GM19240 (cell line): ENCODE results near the gene CCNO.
A peak's percentile ranks its signal among the peaks of the same experiment; 100 is the strongest.

Experiments
- DNase-seq: peaks from one replicate; pipeline ENCODE4 v3.0.0; 2011; ENCODE audit warnings: low spot score; ENCODE audit not compliant: insufficient read length

Gene CCNO, protein sequence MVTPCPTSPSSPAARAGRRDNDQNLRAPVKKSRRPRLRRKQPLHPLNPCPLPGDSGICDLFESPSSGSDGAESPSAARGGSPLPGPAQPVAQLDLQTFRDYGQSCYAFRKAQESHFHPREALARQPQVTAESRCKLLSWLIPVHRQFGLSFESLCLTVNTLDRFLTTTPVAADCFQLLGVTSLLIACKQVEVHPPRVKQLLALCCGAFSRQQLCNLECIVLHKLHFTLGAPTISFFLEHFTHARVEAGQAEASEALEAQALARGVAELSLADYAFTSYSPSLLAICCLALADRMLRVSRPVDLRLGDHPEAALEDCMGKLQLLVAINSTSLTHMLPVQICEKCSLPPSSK

DNA sequence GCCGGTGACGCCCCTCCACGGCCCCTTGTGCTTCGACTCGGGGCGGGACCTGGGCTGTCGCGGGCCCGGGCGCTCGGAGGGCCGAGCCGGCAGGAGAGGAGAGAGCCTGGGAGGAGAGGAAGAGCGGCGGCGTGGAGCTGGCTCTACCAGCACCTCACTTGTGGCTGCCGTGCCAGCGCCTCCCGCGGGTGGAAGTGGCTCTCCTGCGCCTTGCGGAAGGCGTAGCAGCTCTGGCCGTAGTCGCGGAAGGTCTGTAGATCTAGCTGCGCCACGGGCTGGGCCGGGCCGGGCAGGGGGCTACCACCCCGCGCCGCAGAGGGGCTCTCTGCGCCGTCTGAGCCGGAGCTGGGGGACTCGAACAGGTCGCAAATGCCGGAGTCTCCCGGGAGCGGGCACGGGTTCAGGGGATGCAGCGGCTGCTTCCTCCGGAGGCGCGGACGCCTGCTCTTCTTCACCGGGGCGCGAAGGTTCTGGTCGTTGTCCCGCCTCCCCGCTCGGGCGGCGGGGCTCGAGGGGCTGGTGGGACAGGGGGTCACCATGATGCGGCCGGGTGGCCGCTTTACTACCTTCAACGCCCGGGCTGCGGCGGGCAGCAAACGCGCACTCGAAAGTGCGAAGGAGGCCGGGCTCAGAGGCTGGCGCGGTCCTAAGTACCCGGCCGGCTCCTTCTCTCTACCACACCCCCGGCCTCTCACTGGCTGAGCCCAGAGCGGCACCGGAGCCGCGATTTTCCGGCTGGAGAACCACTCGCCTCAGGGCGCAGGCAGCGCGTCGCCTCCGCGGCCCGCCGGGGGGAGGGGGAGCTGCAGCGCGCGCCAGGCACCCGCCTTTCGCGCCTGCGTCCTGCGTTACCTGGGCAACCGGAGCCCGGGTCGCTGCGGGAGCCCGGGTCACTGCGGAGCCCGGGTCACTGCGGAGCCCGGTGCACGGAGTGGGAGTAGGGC is at the start of gene CCNO:
Gene CCNO (minus strand): TSS at position 624 of the 944 bp plus-strand sequence. CDS start 85 bp downstream, at position 539.
- no peak for DNase-seq

DNA sequence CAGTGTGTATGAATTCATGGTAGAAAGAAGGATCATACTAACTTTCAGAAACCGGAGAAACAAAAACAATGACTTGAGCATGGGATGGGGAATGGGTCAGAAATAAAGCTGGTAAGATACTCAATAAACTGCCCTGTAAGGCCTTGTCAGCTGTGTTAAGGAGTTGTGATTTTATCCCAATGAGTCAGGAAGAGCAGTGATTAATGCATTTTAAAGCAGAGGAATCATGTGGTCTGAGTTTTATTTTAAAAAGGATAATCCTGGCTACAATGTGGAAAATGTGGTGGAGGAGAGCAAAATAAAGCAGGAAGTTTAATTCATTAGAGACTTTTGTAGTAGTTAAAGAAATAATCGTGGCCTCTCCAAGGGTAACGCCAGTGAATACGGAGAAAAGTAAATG is 45.4 kb upstream of the CCNO start:
- no peak for DNase-seq

DNA sequence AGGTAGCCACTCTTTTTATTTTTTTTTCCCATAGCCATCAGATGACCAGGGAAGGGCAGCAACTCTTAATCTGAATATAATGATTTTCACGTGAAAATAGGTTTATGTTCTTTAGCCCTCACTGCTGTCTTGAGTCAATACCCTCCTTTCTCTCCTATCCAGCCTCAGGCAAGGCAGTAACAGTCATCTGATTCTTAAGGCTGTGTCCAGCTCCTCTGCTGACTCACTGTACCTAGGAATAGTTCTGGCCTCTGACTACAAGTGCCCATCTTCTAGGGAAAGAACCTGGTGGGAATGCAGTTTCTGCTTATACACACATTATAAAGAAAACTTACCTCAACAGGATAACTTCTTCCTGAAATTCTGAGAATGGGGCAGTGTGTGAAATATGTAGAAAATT is 43.4 kb upstream of the CCNO start:
- no peak for DNase-seq

DNA sequence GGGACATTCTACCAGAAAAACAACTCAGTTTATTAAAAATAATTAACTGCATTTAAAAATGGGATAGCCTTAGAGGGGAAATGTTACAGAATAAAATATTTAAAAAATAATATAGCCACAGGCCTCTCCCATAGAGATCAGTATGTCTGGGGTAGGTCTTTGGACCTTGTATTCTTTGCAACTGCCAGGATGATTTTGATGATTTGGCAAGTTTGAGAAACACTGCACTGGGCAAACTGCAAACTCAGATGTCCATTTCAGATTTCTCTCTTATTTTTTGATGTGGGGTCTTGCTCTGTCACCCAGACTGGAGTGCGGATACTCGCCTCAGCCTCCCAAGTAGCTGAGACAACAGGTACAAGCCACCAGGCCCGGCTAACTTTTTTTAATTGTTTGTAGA is 24.9 kb upstream of the CCNO start:
- DNase-seq = no peak

DNA sequence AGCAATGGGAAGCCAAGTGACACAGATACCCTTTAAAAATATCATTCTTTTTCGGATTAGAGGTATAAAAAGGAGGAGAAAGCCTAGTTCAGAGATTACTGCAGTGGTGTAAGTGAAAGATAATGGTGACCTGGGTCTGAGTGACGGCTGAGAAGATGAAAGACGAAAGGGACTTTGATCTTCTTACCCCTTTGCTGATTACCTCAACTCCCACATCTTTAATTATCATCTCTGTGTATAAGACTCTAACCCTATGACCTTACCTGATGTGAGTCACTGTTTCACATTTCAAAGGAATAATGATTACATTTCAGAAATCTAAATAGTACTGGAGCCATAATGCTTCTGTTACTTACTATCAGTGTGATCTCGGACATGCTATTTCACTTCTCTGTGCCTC is 21.4 kb upstream of the CCNO start:
- no peak for DNase-seq

DNA sequence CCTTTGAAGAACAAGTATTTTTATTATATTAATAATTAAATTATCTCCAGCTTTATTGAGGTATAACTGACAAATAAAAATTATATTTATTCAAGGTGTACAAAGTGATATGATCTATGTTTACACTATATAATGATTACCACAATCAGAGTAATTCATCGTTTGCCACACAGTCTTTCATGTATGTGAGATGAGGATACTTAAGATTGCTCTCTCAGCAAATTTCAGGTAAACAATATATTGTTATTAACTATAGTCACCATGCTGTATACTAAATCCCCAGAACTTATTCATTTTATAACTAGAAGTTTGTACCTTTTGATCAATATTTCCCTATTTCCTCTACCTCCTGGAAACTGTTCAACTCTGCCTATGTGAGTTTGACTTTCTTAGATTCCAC is 16.7 kb upstream of the CCNO start:
- DNase-seq = no peak

DNA sequence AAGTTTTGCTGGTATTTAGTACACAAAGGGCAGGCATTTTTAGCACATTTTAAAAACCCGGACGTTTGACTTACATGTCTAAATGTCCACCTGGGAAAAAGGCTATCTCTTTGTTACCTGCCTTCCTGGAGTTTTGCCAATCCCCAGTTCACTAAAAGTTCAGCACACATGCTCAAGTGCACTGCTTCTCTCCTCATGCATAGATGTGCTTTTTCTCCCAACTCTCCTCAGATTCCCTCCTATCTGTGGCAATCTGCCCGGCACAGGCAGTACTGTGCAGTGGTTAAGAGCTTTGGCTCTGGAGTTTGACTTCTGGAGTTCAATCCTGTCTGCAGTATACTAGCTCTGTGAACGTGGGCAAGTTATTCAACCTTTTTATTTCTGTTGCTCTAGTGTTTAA is 8.3 kb upstream of the CCNO start:
- DNase-seq = no peak

DNA sequence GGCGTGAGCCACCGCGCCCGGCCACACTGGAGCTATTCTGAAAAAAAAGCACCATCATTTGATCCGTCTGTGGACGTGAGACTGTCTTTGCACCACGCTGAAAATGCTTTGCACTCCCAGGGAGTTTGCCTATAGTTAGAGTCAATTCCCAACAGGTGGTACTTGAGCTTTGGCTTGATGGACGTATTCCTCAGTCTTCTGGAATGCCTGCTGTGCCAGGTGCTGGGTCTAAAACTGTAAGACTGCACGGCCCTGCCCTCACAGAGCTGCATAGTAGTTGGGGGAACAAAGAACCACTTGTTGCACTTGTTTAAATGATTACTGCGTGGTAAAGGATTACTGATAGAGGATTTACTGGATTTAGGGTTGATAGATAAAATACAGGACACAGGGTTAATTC is 3.4 kb upstream of the CCNO start:
- DNase-seq = no peak

DNA sequence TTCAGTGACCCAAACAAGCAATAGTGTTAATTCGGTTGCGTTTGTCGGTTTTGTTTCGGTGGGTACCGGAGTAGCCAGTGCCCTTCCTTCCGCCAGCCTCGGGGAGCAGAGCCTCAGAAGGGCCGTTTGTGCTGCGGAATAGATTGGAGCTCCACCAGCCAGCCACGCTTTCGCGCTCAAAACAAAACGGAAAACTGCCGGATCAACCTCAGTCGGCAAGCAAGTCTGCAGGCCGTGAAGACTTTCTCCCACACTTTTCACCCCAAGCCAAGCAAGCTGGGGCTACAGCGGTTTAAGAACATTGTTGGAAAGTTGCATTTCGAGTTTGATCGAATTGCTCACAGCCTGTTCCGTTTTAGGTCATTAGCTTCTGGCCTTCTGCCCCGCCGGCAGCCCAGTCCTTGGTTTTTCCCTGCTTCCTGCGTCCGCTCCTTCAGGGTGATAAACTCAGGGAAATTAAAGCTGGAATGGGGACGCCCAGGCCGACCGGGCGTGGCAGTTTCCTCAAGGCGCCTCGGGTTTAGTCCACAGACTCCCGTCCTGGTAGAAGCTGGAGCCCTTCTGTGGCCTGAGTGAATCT is 803 bp upstream of the CCNO start:
- no peak for DNase-seq

DNA sequence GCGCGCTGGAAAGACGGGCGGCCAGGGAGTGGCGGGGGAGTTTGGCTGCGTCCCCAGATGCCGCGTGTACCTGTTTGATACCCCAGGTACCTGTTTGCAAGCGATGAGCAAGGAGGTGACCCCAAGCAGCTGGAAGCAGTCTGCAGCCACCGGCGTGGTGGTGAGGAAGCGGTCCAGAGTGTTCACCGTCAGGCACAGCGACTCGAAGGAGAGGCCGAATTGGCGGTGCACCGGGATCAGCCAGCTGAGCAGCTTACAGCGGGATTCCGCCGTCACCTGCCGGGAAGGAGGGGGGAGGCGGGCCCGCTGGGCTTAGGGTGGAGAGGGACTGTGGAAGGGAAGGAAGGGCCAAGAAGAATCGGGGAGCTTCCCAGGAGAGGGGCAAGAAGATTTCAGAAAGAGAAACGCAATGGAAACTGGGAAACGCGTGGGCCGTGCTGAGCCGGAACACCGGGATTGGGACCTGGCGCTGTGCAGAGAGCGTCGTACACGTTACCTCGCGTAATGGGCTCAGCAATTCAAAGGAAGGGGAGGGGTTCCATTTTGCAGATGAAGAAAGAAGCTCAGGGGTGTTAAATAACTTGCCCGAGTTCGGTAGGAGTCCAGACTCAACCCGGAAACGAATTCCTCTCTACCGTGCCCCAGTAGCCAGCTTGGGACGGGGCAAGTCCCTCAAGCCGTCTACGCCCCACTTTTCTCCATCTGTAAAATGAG is 980 bp downstream of the CCNO start:
- no peak for DNase-seq

DNA sequence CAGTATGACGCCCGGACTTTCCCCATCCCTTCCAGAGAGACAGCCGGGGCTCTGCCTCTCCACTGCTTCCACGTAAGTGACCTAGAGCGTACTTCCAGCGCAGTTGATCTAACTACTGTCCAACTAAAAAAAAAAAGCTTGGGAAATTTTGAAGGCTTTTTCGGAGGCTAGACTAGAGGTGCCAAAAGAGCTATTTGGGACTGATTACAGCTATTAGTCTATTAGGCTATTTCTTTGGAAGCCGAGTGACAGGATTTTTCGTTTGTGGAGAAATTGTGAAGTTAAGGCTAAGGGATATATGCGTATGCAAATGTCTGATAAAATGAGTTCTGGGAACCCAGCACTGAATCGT is 1.5 kb downstream of the CCNO start:
- DNase-seq = no peak

DNA sequence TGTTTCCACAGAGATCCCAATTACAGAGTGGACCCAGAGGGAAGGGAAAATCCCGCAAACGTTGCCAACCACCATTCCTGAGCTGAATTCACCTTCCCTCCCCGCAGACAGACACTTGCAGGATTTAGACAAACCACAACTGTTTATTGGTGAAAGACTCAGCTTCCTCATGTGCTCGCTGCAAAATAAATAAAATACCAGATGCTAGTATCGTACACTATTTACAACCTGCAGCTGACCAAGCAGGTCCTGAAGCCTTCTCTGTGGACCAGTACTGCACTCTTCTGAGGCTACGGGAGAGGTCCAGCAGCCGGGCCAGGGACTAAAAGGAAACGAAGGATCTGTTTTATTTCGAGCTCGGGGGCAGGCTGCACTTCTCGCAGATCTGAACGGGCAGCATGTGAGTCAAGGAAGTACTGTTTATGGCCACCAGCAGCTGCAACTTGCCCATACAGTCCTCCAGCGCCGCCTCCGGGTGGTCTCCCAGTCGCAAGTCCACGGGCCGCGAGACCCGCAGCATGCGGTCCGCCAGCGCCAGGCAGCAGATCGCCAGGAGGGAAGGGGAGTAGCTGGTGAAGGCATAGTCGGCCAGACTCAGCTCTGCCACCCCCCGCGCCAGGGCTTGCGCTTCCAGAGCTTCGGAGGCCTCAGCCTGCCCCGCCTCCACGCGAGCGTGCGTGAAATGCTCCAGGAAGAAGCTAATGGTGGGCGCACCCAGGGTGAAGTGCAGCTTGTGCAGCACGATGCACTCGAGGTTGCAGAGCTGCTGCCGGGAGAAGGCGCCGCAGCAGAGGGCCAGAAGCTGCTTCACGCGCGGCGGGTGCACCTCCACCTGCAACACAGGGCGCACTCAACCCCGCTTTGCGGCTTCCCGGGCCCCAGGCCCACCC is 2.1 kb downstream of the CCNO start:
- no peak for DNase-seq

DNA sequence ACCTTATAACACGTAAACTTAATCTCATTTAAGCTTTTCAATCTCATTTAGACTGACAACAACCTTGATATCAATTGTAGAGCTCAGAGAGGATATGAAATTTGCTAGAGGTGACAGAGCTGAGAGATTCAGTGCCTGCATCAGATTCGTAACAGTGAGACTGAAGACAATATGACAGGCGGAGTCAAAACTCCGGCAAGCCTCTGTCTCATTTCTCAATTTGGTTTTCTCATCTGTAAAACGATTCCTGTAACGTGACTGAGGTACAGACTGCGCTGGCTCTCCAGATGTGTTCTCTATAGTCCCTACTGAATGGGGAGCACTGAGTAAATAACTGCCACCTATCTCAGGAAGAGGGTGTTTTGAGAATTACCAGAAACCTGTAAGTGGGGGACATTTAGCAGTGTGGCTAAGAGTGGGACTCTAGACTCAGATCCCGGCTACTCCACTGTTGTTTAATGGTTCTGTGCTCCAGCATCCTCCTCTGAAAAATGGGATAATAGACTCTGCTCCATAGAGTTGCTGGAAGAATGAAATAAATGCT is 3.2 kb downstream of the CCNO start:
- DNase-seq = no peak

DNA sequence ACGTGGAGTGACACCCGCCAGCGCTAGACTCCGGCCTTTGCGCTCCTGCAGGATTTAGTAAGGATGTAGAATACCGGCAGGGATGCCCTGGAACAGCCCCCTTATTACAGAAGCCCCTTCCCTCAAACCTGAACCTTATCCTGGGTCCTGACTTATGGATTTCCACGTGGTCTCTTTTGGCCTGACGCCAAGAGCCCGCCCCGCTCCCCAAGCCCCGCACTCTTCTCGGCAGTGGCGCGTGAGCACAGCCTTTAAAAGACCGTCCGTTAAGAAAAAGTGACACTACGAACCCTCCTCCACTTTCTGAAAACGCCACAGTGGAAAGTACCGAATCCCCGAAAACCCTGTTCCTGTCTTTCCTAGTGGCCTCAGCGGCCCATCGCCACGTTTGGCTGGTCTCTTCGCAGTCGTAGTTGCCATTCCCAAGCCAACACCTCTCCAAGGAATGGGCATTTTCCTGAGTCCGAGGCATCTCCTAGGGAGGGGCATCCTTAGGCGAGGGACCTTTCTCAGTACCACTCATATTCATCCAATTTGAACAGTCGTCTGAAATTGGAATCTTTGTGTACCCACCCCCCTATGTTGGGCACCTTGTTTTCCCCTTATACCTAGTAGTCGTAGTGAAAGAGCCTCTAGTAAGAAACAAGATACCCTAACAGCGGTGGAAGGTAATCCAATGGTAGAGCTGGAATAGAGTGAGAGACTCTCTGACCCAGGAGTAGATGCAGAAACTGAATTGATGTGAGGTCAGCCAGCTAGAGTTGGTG is 5.6 kb downstream of the CCNO start:
- no peak for DNase-seq

DNA sequence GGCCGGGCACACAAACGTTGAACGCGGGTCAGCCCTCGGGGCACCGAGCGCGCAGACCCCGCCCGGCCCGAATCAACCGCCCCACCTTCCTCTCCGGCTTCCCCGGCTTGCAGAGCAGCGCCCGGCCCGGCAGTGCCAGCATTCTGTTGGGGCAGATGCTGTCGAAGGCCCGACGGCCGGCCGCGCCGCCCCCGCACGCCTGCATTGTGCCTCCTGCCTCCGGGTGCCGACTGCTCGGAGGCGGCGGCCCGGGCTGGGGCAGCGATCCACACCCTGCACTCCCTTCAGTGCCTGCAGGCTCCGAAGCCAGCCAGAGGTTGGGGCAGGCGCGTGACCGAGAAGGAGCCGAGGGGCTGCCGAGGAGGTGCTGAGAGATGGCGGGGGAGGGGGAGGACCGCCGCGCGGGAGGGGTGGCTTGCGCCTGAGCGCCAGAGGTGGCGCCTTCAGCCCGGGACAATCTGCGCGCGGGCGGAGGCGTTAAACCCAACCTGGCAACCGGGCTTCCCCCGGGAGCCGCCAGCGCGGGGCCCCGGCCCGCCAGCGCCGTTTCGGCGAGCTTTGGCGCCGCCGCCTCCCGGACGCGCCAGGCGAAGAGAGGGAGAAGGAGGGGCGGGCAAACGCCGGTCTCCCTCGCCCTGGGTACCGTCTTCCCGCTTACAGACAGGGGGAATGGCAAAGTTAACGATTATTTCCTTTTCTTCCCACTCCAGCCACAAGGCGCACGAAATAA is 6.3 kb downstream of the CCNO start, which contains the start of gene MCIDAS:
Gene MCIDAS (minus strand): TSS at position 382 of the 730 bp plus-strand sequence. CDS start 177 bp downstream, at position 205.
- no peak for DNase-seq

DNA sequence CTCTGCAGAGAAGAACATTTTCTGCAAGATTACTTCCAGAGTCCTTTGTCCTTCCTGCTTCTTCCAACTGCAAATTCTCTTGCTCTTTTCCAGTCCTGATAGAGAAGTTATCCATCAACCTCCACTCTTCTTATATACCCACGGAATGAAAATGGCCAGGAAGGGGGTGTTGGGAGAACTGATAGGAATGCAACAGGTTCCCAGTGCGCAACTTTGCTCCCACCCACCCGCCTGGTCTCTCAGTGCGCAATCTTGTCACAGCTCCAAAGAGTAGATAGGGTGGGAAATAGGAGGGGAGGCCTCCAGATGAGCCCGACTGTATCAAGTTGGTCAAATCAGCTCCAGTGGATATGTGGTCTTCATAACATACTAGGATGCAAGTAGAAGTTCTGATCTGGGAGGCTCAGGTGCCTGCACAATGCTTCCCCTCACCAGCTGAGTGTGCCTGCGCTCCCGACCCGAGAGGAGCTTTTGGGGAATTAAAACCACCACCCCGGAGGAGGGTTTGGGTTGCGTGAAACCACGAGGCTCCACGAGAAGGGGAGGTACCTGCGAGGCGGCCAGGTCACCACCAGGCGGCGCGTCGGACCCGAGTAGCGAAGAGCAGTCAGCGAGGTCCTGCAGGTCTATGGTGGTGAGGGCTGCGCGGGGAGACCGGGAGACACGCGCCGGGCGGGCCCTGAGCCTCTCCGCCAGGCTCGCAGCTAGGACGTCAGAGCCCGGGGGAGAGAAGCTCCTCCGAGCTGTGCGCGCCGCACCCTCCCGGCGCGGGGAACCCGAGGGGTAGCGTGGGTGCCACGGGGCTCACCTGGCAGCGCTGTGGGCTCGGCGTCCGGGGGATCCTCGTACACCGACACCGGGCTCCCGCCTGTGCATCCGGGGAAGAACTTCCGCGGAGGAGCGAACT is 7.1 kb downstream of the CCNO start:
- DNase-seq = peak; percentile 47

DNA sequence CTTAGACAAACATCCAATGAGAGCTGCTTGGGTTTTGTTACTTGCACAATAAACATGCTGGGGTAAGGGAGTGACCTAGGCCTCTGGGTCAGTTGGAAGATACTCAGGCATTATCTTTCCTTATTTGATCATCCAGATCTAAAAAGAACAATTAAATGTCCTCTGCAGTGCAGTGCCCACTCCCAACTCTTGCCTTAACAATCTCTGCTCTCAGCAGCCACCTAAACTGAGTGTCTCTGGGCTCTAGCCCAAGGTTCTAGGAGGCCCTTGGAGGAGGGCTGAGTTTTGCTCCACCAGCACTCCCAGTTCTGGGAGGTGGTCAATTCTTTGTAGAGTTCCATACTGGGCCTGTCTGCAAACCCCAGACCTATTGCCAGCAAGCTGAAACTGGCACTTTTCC is 8.1 kb downstream of the CCNO start:
- DNase-seq = no peak

DNA sequence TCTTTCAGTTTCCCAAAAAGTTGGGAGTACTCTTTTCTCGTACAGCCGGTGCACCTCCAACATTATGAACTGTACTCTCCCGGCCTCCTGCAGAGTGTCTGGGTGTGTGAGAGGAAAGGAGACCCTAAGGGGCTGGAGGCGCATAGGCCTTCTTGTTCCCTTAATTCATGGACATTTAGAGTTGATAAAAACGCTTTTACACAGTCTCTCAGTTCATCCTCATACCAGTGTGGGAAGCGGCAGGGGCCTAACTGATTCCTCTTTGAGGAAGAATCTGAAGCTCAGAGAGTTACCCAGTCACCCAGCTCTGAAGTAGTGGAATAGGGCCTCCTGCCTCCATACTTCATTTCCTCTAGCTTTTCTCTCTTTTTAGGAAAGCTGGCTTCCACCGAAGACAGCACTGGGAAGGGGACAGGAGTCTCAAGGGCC is 9.6 kb downstream of the CCNO start:
- no peak for DNase-seq
